GM18498 (cell line): Measurements from ENCODE around the gene INSRR.

Experiments used
- ATAC-seq: cut with Tn5 transposase; IDR thresholded peaks from one replicate; pipeline ENCODE4 v1.9.1; 2021; ENCODE audit warnings: mild to moderate bottlenecking, moderate library complexity; ENCODE audit not compliant: unreplicated experiment

The INSRR gene

DNA sequence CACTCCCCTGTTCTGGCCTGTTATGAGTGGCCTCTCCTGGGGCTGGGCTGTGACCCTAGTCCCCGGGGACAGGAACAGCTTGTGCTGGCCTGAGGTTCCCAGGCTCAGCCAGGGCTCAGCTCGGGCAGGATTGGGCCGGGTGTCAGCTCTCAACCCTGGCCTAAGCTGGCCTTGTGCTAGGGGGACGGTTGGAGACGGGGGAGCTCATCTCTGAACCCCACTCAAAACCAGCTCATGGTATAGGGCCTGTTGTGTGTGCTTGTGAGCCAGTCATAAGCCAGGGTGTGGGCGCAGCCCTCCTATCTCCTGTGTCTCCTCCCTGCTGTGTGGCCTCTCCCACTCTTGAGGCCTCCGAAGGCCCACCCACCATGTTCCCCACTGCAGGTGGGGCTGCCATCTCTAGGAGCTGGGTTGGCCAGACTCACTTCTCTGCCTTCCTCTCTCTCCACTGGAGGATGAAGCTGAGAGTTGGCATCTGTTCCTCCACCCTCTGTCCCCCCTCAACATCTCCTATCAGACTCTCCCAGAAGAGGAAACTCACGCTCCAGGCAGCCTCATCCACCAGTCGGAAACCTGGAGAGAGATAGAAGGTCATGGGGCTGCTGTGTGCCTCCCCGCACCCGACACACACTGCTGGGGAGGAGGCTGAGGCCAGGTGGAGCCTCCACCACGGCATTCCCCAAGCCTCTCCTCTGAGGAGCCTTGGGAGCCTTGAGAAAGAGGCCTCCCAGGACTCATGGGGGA is 36.0 kb upstream of the INSRR start:
- no peak for ATAC-seq

DNA sequence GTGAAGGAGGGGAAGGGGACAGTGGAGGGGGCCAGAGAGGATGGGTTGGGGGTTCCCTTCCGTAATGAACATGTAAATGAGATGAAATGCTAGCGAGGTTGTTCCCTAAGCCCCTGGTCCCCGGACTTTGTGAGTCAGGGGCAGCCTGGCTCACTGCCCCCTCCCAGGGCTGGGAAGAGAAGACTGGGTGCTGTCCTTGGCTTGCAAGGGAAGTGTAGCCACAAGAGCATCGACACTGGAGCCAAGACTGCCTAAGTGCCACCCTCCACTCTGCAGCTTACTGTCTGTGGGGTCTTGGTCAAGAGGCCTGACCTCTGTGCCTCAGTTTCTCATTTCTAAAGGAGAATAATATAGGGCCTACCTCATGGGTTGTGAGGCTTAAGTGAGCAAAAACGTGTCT is 35.1 kb upstream of the INSRR start:
- no peak for ATAC-seq

DNA sequence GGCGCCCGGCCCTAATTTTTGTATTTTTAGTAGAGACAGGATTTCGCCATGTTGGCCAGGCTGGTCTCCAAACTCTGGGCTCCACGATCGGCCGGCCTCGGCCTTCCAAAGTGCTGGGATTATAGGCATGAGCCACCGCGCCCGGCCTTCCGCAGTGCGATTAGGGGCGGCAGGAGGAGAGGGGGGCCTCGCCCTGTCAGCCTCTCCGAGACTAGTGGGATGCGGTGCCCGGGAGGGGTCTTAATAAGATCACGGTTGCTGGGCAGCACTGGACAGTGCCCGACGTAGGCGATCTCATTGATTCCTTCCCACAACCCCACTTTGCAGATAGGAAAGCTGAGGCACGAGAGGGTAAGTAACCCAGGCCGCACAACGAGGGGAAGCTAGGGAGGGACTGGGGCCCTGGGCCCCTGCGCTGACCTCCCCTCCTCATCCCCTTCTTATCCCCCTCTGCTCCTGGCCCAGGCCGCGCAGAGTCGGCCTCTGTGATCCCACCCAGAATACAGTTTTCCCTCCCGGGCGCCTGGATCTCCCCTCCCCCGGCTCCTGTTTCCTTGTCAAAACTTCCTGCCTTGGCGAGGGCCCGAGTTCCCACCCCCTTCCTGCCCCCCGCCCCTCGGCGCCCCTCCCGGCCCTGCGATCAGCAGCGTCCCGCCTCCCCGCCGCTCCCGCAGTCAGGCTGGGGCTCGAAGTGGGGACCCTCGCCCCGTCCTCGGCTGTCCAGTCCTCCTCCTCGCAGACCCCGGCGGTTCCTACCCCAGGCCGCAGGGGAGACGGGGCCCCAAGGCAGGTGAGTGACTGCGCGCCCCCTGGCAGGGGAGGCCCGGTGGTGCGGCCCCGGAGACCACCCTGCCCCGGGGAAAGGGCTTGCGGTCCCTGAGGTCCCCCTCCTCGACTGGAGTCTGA is 34.4 kb upstream of the INSRR start, which contains the start of gene PEAR1:
PEAR1 (plus strand) TSS at position 671 of the 906 bp plus-strand sequence. CDS start 10,209 bp downstream, outside the sequence.
- no peak for ATAC-seq

DNA sequence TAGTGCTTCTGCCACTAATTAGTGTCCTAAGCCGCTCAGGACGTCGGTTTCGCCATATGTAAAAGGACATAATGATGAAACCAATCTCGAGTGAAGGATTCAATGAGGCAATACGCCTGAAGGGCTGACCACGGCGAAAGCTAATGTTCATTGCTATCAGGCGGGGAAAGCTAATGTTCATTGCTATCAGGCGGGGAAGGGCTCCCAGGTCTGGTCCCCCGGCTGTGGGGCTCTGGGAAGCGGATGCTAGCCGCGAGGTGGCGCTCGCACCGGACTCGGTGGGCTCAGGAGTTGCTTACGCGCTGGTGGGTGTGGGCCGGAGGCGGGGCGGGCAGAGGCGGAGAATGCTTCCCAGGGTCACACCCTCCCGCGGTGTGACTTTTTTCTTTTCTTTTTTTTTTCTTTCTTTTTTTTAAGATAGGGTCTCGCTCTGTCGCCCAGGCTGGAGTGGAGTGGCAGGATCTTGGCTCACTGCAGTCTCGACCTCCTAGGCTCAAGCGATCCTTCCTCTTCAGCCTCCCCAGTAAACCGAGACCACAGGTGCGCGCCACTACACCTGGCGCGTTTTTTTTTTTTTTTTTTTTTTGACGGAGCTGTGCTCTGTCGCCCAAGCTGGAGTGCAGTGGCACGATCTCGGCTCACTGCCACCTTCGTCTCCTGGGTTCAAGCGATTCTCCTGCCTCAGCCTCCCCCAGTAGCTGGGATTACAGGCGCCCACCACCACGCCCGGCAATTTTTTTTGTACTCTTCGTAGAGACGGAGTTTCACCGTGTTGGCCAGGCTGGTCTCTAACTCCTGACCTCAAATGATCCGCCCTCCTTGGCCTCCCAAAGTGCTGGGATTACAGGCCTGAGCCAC is 33.5 kb upstream of the INSRR start:
- ATAC-seq, result no peak

DNA sequence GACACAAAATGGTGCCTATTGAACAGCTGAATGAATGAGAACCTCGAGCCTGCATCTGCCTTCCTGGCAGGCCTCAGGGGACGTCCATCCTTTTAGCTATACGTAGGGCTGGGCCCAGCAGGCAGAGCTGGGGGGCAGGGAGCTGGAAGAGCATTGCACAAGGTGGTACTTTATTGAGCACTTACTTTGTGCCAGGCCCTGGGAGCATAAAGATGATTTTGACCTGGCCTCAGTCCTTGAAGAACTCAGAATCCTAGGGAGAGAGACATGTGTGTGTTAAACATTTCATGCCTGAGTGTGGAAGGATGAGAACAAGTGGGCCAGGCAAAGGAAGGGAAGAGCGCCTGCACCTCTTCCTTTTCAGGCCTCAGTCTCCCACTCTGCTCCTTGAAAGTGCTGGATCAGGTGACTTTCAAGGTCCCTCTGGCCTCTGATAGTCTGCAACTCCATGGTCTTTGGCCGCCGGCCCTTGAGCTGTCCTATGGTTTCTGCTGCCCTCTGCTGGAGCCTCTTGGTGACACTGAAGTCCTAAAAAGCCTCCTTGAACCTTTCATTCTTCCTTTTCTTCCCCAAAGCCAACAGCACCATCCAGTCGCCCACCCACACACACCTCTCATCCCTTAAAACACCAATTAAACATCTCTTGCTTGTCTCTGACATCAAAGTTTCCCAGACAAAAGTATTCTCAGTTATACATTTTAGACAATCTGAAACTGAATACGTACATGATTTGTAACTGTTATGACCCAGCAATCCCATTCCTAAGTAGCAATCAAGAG is 31.1 kb upstream of the INSRR start:
- ATAC-seq, result no peak

DNA sequence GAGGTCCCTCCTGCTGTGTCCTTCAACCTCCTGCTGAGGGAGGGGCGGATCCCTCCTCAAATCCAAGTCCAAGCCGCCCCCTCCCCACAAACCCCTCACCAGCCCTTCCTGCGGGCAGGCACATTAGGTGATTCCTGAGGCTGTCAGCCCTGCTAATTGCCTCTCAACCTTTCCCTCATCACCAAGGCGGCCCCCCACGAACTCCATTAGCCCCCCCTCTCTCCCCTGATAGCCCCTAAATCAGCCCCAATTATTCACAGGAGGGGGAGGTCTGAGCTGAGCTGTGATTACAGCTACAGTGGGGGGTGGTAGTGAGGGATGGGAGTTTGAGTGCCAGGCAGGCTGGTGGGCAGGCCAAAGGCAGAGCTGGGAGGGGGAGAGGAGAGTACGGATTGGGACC is 28.8 kb upstream of the INSRR start:
- no peak for ATAC-seq

DNA sequence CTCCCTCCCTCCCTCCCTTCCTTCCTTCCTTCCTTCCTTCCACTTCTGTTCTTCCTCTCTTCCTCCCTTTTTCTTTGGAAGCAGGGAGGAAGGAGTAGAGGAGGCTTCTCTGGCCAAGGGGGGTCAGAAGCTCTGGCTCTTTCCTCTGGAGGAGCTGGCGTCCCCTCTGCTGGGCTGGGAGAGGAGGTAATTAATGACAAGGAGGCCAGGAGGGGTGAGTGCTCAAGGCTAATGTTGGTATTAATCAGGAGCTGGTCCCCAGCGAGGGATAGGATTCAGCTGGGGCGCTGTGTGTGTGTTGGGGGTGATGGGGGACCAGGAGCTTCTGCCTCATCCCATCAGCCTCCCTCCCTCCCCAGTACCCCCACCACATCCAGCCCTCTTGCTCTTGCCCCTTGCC is 28.4 kb upstream of the INSRR start:
- ATAC-seq, result no peak

DNA sequence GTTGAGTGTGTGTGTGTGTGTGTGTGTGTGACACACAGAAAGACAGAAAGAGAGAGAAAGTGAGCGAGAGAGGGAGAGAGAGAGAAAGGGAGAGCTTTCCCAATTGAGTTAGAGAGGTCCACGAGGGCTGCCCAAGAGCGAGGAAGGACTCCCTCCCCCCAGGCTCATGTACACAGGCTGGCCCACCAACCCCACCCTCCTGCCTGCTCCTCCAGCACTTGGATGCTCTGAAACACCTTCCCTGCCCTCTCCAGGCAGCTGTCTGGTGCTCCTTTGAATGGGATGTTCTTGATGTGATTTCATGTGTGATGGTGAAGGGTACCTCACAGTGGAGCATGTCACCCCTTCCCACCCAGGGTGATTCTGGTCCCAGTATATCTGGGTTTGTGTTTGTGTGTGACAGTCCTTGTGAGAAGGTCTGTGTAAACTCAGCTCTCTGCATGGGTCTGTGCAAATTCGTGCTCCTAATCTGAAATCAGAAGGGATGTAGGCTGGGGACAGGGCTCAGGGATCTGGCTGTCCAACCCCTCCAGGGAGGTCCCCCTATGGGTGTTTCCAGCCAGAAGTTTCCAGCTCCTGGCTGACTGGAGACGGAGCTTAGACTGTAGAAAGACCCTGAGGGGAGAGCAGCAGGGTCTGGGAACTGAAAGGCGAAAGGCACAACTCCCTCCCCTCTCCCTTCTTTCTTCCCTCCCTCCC is 27.8 kb upstream of the INSRR start:
- no peak for ATAC-seq

DNA sequence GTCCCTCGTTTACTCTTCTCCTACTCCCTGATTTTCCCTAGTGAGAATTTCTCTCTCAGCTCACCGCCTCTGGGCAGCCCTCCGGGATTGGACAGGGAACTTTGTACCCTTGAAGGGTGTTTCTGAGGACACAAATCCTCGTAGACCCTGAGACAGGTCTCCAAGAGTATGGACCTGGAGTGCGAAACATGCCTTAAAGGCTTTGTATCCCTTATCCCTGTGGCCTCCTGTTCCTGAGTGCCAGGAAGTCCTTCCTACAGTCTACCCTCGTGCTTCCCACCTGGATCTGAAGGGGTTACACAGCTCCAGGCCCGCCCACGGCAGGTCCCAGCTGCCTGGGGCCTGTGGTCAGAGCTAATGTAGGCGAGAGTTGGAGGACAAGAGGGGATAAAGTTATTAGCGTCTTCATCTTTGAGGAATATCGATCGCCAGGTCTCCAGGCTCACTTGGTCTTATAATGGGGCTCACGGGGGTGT is 27.0 kb upstream of the INSRR start:
- no peak for ATAC-seq

DNA sequence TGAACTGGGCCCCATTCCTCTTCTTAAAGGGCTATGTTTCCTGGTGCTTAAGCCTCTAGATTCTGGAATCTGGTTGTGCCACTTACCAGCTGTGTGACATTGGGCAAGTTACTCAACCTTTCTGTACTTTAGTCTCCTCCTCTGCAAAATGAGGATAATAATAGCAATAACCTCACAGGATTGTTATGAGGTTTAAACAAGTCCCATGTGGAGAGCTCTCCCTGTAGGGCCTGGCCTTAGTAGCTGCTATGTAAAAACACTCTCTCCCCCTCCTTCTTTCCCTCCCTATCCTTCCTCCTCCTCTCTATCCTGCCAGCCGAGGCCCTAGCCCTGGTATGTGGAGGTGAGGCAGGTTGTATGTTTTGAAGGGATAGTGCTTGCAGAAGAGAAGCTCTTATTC is 26.4 kb upstream of the INSRR start:
- no peak for ATAC-seq

DNA sequence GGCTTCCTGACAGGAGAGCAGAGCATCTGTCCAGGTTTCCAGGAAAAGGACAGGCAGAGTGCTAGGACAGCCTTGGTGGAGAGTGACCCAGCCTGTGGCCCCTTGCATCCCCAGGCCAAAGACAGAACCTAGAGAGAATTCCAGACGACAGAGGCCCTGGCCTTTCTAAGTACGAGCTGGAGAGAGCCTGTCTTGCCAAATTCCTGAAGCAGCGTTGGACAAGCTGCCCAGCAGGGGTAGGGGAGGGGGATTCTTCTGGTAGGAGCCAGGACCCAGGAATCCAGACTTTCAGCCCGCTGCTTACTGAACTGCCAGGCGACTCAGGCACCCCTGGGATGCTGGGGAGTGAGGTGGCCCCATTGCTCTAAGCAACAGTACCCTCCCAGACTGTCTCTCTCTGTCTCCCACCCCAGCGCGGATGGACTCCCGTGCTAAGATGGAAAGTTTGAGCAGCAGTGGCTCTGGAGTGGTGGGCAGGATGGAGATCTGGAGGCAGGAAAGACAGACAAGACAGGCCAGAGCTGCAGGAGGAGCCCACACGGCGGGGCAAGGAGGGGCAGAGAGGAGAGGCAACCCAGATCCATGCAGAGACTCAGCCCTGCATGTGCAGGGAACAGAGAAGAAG is 25.8 kb upstream of the INSRR start:
- ATAC-seq, result no peak

DNA sequence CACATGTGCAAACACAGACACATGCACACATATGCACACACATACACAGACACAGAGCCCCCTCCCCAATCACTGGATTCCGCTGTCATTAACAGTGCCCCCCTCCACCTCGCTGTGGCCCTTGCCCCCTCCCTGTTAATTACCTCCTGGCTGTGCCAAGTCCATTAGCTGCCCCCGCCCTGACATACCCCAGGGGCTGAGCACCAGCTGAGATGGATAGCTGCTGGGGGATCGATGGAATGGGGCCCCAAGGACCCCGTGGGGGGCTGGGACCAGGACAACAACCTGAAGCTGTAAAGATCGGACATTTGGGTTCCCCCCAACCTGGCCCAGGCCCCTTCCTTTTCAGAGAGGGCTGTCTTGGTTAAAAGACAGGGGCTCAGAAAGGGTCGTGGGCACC is 25.0 kb upstream of the INSRR start:
- ATAC-seq, result no peak

DNA sequence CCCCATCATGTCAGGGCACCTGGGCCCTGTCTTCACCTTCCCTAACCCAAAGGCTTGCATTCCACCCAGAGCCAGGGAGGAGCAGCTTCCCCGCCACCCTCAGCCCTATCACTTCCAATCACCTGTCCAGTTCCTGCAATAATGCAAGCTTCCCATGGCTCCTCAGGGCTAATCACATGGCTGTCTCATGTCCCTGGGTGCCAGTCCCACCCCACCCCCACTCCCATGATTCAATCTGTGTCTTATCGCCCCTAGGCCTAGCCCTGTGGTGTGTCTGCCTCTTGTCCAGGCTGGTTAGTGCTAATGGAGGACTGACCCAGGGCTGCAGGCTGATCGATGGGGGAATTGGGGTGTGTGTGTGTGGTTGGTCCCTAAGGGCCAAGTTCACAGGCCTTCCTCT is 23.6 kb upstream of the INSRR start:
- ATAC-seq, result no peak

DNA sequence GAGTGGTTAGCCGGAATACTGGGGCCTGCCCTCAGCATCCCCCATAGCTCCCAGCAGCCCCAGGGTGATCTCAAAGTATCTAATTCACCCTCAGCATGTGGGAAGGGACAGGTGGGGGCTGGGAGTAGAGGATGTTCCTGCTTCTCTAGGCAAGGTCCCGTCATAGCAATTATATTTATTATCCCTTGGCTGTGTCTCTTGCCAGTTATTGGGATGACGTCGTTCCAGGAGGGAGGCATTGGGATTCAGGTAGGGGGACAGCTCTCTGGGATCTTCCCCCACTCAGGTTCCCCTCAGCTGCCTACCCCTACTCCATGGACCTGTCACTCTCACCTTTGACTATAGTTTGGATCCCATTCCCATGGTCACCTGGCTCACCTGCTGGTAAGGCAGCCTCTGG is 22.7 kb upstream of the INSRR start:
- ATAC-seq, result no peak

DNA sequence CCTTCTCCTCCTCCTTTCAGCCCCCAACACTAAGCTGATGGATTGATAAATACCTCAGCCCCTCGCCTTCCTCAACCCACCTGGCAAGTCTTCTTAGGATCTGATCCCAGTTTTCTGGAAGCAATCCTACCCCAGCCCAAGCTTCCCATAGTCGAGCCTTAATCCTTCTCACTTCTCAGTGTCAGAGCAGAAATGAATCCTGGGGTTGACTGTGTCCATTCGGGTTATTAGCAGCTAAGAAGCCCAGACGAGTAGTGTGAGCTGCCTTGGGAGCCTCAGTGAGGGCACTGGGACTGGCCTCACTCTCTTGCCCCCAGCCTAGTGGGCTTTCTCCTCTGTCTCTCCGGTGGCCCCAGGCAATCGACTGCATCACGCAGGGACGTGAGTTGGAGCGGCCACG is 22.2 kb upstream of the INSRR start:
- ATAC-seq, result no peak

DNA sequence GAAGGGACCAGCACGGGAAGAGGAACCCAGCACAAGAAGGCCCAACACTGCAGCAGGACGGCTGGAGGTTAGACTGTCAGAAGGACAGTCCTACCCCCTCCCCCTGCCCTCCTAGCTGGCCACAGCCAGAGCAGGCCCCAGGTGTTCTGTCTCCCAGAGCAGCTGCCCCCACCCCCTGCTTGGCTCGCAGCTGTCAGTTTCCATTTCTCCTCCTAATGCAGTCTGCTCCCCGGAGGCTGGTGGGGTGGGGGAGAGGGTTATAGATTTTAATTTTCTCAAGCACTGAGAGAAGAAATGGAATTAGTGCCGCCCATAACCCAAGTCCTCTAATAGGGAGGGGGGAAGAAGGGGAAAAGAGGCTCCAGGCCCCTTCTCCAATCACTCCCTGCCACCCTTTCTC is 21.6 kb upstream of the INSRR start:
- ATAC-seq, result no peak

DNA sequence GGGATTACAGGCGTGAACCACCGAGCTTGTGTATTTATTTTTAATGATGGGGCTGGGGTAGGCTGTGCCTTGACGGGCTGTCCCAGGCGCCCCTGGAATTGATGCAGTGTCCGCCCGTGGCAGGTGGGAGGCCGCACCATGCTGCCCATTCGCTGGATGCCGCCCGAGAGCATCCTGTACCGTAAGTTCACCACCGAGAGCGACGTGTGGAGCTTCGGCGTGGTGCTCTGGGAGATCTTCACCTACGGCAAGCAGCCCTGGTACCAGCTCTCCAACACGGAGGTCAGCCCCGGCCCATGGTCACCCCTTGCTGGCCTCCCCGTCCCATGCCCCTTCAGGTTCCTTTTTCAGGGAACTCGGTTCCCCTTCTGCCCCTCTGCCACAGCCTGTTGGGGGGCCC is 21.0 kb upstream of the INSRR start:
- no peak for ATAC-seq

DNA sequence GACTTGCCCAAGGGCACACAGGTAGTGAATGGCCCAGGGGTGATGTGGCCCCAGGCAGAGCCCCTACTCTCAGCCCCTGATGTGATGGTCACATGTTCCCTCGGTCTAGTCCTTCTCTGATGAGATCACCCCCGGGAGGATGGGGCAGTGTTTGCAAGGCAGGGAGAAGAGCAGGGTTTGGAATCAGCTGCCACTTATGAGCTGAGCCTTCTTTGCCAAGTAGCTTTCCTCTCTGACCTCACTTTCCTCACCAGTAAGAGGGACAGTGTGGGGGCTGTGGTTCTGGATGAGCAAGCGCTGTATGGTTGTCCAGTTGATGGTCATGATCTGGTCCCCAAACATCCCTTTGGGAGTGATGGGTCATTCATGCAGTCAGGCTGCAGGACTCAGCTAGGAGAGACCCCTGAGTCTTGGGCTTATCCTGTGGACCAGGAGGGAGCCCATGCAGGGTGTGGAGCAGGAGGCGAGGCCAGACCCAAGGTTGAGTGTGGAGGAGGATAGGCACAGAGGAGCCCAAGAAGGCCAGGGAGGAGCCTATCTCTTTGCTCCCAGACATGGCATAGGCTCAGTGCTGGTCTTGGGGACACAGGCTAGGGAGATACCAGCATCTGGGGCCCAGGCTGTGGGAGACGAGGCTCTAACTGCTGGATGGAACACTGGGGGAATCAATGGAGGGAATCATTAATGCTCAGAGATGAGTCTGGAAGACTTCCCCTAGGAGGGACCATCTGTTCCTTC is 18.7 kb upstream of the INSRR start:
- no peak for ATAC-seq

DNA sequence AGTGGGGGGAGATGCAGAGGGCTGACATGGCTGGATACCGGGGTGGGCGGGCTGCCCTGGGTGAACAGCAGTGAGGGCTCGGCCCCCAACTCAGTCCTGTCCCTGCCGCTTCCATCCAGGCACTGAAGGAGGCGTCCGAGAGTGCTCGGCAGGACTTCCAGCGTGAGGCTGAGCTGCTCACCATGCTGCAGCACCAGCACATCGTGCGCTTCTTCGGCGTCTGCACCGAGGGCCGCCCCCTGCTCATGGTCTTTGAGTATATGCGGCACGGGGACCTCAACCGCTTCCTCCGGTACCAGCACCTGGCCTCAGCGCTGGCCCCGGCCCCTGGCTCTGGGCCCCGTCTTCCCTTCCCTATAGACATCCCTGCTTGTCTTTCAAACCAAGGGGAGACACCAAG is 17.4 kb upstream of the INSRR start:
- no peak for ATAC-seq
